ENCODE results near the gene CYB561D2.

DNA sequence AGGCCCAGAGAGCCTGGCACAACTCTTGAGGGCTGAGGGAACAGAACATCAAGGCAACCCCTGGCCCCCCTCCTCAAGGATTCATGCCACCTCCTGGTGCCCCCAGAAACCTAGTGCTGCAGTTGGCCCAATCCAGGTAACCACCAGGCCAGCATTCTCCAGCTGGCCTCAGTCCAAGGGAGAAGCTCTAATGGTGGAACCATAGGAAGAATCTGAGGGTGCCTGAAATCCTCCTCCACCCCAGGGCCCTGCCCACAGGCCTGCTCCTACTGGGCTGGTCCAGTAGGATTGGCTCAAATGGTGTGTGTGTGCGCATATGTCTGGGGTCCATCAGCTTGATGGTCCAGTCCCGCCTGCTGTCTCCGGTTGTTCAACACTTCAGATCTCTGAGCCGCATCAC, 35.8 kb upstream of the CYB561D2 start:
- TF ChIP-seq, protein P1, sequence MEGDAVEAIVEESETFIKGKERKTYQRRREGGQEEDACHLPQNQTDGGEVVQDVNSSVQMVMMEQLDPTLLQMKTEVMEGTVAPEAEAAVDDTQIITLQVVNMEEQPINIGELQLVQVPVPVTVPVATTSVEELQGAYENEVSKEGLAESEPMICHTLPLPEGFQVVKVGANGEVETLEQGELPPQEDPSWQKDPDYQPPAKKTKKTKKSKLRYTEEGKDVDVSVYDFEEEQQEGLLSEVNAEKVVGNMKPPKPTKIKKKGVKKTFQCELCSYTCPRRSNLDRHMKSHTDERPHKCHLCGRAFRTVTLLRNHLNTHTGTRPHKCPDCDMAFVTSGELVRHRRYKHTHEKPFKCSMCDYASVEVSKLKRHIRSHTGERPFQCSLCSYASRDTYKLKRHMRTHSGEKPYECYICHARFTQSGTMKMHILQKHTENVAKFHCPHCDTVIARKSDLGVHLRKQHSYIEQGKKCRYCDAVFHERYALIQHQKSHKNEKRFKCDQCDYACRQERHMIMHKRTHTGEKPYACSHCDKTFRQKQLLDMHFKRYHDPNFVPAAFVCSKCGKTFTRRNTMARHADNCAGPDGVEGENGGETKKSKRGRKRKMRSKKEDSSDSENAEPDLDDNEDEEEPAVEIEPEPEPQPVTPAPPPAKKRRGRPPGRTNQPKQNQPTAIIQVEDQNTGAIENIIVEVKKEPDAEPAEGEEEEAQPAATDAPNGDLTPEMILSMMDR (IDR thresholded peaks at IDR 0.05) = no peak
- TF ChIP-seq EZH2 (IDR thresholded peaks at IDR 0.05) = no peak
- no peak for TF ChIP-seq EZH2phosphoT487 (IDR thresholded peaks at IDR 0.05)
